HG02870 (cell line): ENCODE results near the gene PIK3C3.
A peak's percentile ranks its signal among the peaks of the same experiment; 100 is the strongest.
"Not testable (repeated sequence)": the region's sequence is repeated elsewhere in the genome, so short reads cannot be mapped to it uniquely, and the experiment has no call there.

Source experiments
- ATAC-seq: cut with Tn5 transposase; IDR thresholded peaks from one replicate; pipeline ENCODE4 v1.9.1; 2021; ENCODE audit warnings: mild to moderate bottlenecking, moderate library complexity; ENCODE audit not compliant: unreplicated experiment

Gene PIK3C3

GRCh38 chr18:42068030-42068429, 113.0 kb downstream of the PIK3C3 start:
- no peak for ATAC-seq

- no peak for ATAC-seq
These were observed 114.0 kb downstream of the PIK3C3 start for GRCh38 chr18:42069036-42069435.

GRCh38 chr18:42072407-42072806, 117.4 kb downstream of the PIK3C3 start:
- ATAC-seq, result no peak

- ATAC-seq, result no peak
These were observed 119.7 kb downstream of the PIK3C3 start for GRCh38 chr18:42074704-42075103.

- ATAC-seq, result no peak
These were observed 123.7 kb downstream of the PIK3C3 start for GRCh38 chr18:42078711-42079110.

- ATAC-seq, result no peak
These were observed 125.3 kb downstream of the PIK3C3 start for GRCh38 chr18:42080340-42080739.

- peak; percentile 76 for ATAC-seq
These were observed 127.6 kb downstream of the PIK3C3 start for GRCh38 chr18:42082415-42083234.

GRCh38 chr18:42086288-42086687, 131.3 kb downstream of the PIK3C3 start:
- no peak for ATAC-seq

GRCh38 chr18:42087235-42087634, 132.2 kb downstream of the PIK3C3 start:
- no peak for ATAC-seq

GRCh38 chr18:42087876-42088275, 132.8 kb downstream of the PIK3C3 start:
- no peak for ATAC-seq

- ATAC-seq, result no peak
These were observed 137.8 kb downstream of the PIK3C3 start for GRCh38 chr18:42092848-42093247.

- no peak for ATAC-seq
These were observed 139.8 kb downstream of the PIK3C3 start for GRCh38 chr18:42094875-42095274.

GRCh38 chr18:42095732-42096377, 140.8 kb downstream of the PIK3C3 start:
- no peak for ATAC-seq

- ATAC-seq, result no peak
These were observed 145.2 kb downstream of the PIK3C3 start for GRCh38 chr18:42100248-42100647.

GRCh38 chr18:42100911-42101310, 145.9 kb downstream of the PIK3C3 start:
- no peak for ATAC-seq

GRCh38 chr18:42105394-42105793, 150.4 kb downstream of the PIK3C3 start:
- ATAC-seq, result no peak

GRCh38 chr18:42106784-42107183, 151.8 kb downstream of the PIK3C3 start:
- ATAC-seq, result no peak

GRCh38 chr18:42107287-42107686, 152.3 kb downstream of the PIK3C3 start:
- no peak for ATAC-seq

- ATAC-seq, result no peak
These were observed 152.8 kb downstream of the PIK3C3 start for GRCh38 chr18:42107691-42108450.

GRCh38 chr18:42112147-42112546, 157.1 kb downstream of the PIK3C3 start:
- ATAC-seq, result not testable (repeated sequence)

- no peak for ATAC-seq
These were observed 157.8 kb downstream of the PIK3C3 start for GRCh38 chr18:42112657-42113420.
